HG03558 (cell line): ENCODE results near the gene VSTM1.
"Not testable (repeated sequence)": the region's sequence is repeated elsewhere in the genome, so short reads cannot be mapped to it uniquely, and the experiment has no call there.

ENCODE experiments used
- ATAC-seq: cut with Tn5 transposase; IDR thresholded peaks from one replicate; pipeline ENCODE4 v1.9.1; 2021; ENCODE audit warnings: moderate number of reproducible peaks; ENCODE audit not compliant: unreplicated experiment; ENCODE audit errors: extremely low read depth

The VSTM1 gene

DNA sequence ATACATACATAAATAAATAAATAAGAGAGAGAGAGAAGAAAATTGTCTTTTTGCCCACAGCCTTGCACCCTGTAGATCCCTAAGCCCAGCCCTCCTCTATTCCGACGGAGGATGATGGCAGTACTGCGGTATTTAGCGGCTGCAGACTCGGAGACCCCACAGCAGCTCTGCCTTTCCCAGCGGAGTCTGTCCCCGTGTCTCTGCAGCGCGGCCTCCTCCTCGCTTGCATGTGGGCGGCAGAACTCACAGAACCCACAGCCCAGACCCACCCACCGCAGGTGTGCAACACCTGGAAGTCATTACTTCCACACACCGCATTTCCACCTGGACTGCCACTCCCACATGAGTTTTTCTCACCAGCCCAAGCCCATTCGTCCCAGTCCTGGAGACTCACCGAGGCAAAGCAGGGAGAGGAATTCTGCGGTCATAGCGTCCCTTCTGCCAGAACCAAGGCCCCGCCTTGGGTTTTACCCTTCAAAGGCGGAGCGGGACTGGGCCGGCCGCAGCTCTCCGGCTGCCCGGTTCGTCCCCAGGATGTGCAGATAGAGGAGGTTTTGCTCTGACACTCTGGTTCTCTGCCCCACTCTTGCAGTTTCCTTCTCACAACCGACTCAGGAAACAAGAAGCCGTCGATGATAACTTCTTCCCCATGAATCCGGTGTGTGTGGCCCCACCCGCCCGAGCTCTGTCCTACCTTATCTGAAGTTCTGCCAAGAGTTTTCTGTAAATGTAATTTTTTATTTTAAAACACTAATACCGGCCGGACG, at the start of gene VSTM1:
Gene VSTM1 (minus strand): TSS at position 548 of the 767 bp plus-strand sequence. CDS start 120 bp downstream, at position 428.
- no peak for ATAC-seq

- no peak for ATAC-seq
These were observed 46.0 kb upstream of the VSTM1 start for GRCh38 chr19:54109651-54110050.

GRCh38 chr19:54108496-54108895, 44.8 kb upstream of the VSTM1 start:
- no peak for ATAC-seq

- ATAC-seq, result no peak
These were observed 44.3 kb upstream of the VSTM1 start for GRCh38 chr19:54107876-54108490.

DNA sequence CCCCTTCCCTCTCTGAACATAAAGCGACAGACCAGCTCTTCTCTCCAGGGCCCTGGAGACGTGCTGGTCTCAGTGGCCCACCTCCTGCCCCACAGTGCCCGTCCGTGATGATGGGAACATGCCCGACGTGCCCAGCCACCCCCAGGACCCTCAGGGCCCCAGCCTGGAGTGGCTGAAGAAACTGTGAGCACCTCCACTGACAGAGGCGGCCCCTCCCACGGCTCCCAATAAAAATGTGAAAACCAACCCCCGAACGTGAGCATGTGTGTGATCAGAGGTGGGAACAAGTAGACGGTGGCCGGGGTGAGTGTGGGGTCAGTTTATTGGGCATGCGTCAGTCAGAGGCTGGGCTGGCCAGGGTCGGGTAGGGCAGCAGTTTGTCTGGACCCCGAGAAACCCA, 43.0 kb upstream of the VSTM1 start:
- no peak for ATAC-seq

DNA sequence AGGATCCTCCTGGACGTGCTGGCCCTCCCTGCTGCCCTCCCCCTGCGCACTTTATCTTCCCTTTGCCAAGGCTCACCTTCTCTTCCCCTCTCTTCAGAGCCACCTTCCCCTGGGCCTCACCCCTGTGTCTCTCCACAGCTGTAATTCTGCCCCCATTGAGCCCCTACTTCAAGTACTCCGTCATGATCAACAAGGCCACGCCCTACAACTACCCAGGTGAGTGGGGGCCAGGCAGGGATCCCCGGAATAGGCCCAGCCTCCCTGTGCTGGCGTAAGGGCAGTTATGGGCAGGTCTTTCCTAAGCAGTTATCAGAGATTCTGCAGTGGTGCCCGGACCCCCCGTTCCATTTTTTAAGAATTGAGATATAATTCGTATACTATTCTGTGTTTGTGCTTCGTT, 42.1 kb upstream of the VSTM1 start:
- no peak for ATAC-seq

GRCh38 chr19:54104998-54105715, 41.5 kb upstream of the VSTM1 start:
- no peak for ATAC-seq

GRCh38 chr19:54102421-54103169, 38.9 kb upstream of the VSTM1 start, which contains the start of gene NDUFA3:
NDUFA3 (plus strand) TSS chr19:54102855; CDS start chr19:54102879, 24 bp downstream.
- peak; percentile 96 for ATAC-seq

DNA sequence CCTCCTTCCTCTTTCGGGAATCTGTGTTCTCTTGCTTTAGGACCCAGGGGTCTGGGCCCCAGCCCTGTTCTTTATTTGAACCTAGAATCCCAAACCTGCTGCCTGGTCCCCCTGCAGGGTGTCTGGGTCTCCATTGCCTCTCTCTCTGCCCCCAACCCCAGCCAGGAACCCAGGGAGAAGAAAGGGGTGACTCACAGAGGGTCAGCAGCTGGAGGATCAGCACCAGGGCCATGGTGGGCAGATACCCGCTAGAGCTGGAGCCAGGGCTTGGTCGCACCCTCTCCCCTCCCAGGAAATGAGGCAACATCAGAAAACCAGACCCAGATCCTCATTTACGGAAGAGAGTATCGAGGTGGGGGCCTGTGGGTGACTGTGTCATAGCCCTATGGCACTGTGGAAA, 36.9 kb upstream of the VSTM1 start, which contains the start of gene OSCAR:
Gene OSCAR (minus strand): TSS at position 243 of the 400 bp plus-strand sequence. CDS start 11 bp downstream, at position 232.
- no peak for ATAC-seq

DNA sequence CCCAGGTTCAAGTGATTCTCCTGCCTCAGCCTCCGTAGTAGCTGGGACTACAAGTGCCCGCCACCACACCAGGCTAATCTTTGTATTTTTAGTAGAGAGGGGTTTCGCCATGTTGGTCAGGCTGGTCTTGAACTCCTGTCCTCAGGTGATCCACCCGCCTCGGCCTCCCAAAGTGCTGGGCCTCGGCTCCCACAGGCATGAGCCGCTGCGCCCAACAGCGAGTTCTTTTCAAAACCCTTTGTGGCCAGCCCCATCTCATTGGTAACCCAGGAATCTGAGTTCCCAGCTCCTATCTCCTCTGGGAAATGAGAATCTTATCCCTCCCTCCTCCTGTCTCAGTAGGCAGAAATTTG, 36.2 kb upstream of the VSTM1 start:
- not testable (repeated sequence) for ATAC-seq

- ATAC-seq, result no peak
These were observed 35.6 kb upstream of the VSTM1 start for GRCh38 chr19:54099190-54099902.

DNA sequence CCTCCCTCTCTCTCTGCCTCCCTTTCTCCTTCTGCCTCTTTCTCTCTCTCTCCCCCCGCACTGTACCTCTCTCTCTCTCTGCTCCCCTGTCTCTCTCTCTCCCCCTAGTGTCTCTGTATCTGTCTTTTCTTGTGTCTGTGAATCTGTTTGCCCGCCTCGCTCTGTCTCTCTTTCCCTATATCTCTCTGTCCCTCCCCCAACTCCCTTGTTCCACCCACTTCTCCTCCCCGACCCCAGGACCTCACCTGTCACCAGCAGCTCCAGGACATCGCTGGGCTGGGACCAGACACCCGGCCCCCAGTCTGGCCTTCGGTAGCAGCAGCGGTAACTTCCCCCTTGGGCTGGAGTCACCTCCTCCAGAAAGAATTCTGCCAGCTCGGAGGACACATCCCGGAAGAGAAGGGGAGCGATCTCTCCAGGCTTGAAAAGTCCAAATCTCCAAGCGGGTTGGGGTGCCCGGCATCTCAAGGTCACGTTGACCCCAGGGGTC, 33.0 kb upstream of the VSTM1 start:
- ATAC-seq, result no peak

GRCh38 chr19:54095859-54096616, 32.3 kb upstream of the VSTM1 start:
- not testable (repeated sequence) for ATAC-seq

DNA sequence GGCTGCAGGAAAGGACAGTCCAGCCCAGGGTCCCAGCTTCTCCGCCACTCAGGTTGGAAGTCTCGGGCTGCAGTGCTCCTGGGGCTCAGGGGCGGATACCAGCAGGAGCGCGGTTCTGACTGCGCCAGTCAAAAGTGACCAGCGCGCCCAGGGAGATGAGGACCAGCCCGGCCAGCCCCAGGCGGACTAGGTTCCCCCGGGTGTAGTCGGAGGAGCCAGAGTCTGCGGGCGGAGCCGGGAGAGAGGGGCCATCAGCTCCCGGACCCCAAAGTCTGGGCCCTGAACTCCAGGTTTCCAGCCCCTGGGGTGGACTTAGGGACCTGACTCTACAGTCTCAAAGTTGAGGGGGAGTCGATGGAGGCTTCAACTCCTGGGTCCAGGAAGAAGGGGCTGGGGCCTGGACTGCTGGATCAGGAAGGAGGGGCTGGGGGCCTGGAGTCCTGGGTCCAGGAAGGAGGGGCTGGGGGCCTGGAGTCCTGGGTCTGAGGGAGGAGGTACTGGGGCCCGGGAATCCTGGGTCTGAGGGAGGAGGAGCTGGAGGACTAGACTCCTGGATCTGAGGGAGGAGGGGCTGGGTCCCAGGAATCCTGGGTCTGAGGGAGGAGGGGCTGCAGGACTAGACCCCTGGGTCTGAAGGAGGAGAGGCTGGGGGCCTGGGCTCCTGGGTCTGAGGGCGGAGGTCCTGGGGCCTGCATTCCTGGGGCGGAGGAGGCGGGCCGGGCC, 31.6 kb upstream of the VSTM1 start:
- ATAC-seq, result no peak

- no peak for ATAC-seq
These were observed 30.8 kb upstream of the VSTM1 start for GRCh38 chr19:54094426-54095000.

GRCh38 chr19:54084410-54084809, 20.7 kb upstream of the VSTM1 start:
- ATAC-seq, result no peak

- no peak for ATAC-seq
These were observed 17.3 kb upstream of the VSTM1 start, which contains the start of gene TARM1 for GRCh38 chr19:54081032-54081431. TARM1 (minus strand) TSS chr19:54081365; CDS start chr19:54081340, 25 bp downstream.

DNA sequence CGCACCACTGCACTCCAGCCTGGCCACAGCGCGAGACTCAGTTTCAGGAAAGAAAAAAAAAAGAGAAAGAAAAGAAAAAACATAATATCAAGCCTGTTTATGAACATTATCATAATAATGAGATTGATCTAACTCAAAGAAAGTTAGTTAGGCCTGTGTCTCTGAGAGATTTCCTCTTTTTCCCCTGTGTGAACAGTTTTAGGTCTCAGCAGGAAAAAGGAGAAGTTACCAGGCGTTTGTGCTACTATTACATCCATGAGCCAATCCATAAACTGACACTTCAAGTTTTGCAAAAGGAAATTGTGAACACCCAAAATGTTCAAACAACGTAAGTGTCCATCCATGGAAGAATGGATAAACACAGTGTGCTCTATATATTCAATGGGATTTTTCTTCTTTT, 13.6 kb upstream of the VSTM1 start:
- no peak for ATAC-seq
